OCI-LY7 (cell line): Measurements from ENCODE around the gene RNF150. TPM values are rescaled to one million over a fixed set of nuclear protein-coding genes. Genes with fewer than 3 reads are reported as not detected.
A peak's percentile ranks its signal among the peaks of the same experiment; 100 is the strongest.

Source experiments
- BruUV-seq: library from RNA; stranded (reverse); fragments of 400-500 nt; replicated peaks from 2 replicates; lab custom pipeline; 2021; lab: Mats Ljungman, UMichigan
- CTCF ChIA-PET: fragments of 300-600 bp; sonication (Branson Sonifier 250); formaldehyde crosslinking; loops from one replicate; lab custom pipeline; 2022; ENCODE audit warnings: antibody characterized with exemption; ENCODE audit not compliant: unreplicated experiment; lab: Charles Lee
- POLR2A ChIA-PET: fragments of 300-600 bp; sonication (Branson Sonifier 250); formaldehyde crosslinking; loops from one replicate; lab custom pipeline; 2022; ENCODE audit warnings: antibody characterized with exemption; lab: Charles Lee
- DNase-seq: peaks from one replicate; pipeline ENCODE4 v3.0.0-alpha.2; 2015; ENCODE audit warnings: low spot score
- H2AFZ ChIP-seq: fragments of 200-600 bp; sonication (generic), shearing (Covaris generic); 2 replicates; pipeline ENCODE4 v1.6.1; 2014; ENCODE audit warnings: mild to moderate bottlenecking, antibody characterized with exemption, low read length, moderate library complexity
- H3K27ac ChIP-seq: fragments of 200-600 bp; sonication (generic); 2 replicates; pipeline ENCODE4 v1.5.1; 2014; ENCODE audit warnings: mixed run types, low read depth, mild to moderate bottlenecking, moderate library complexity, low read length, inconsistent platforms; ENCODE audit not compliant: poor library complexity, severe bottlenecking
- H3K36me3 ChIP-seq: fragments of 200-600 bp; sonication (generic); 2 replicates; pipeline ENCODE4 v1.6.1; 2014; ENCODE audit warnings: mild to moderate bottlenecking, antibody characterized with exemption, low read length, moderate library complexity, mixed read lengths; ENCODE audit not compliant: insufficient read depth
- H3K4me1 ChIP-seq: fragments of 200-600 bp; sonication (generic); 2 replicates; pipeline ENCODE4 v1.5.1; 2014; ENCODE audit warnings: mild to moderate bottlenecking, low read length; ENCODE audit not compliant: insufficient read depth, poor library complexity, severe bottlenecking
- H3K4me2 ChIP-seq: fragments of 200-600 bp; sonication (generic); 2 replicates; pipeline ENCODE4 v1.6.1; 2014; ENCODE audit warnings: mild to moderate bottlenecking, low read length
- H3K4me3 ChIP-seq: fragments of 200-600 bp; sonication (generic); 2 replicates; pipeline ENCODE4 v1.5.1; 2014; ENCODE audit warnings: mild to moderate bottlenecking, low read depth, low read length; ENCODE audit not compliant: poor library complexity, severe bottlenecking
- H3K79me2 ChIP-seq: fragments of 200-600 bp; sonication (generic); 2 replicates; pipeline ENCODE4 v1.6.1; 2016; ENCODE audit warnings: low read depth, mild to moderate bottlenecking, low read length, moderate library complexity, mixed read lengths; ENCODE audit not compliant: insufficient read depth
- H3K9me2 ChIP-seq: fragments of 200-600 bp; sonication (generic); 2 replicates; pipeline ENCODE4 v1.6.1; 2016; ENCODE audit warnings: mild to moderate bottlenecking, low read length, mixed read lengths; ENCODE audit not compliant: insufficient read depth
- H3K9me3 ChIP-seq: fragments of 200-600 bp; sonication (generic); 2 replicates; pipeline ENCODE4 v1.6.1; 2014; ENCODE audit warnings: mild to moderate bottlenecking, mixed run types, low read length, mixed read lengths
- H4K20me1 ChIP-seq: fragments of 200-600 bp; sonication (generic); 2 replicates; pipeline ENCODE4 v1.6.1; 2014; ENCODE audit warnings: mild to moderate bottlenecking, antibody characterized with exemption, low read length, moderate library complexity, mixed read lengths; ENCODE audit not compliant: insufficient read depth
- CTCF ChIP-seq: fragments of 200-600 bp; sonication (generic); conservative IDR thresholded peaks from 2 replicates; pipeline ENCODE4 v1.5.1; 2014; ENCODE audit warnings: mild to moderate bottlenecking, antibody characterized with exemption, low read length, moderate library complexity, mixed read lengths
- EZH2phosphoT487 ChIP-seq: fragments of 200-600 bp; sonication (generic); IDR thresholded peaks from 2 replicates; pipeline ENCODE4 v1.6.1; 2018; ENCODE audit warnings: low read depth, borderline replicate concordance, mild to moderate bottlenecking, mixed run types, antibody characterized with exemption, low read length, moderate library complexity, mixed read lengths
- intact Hi-C: fragments of 100-400 bp; cut with micrococcal nuclease; formaldehyde crosslinking; loops from one replicate; pipeline ENCODE4 v1.10.0; 2022; ENCODE audit not compliant: unreplicated experiment
- total RNA-seq, 2 experiments: library from RNA; depleted of rRNA in 1 of 2; stranded (reverse); fragments of >200 nt in 1 of 2; shearing (Covaris generic) in 1 of 2; gene quantifications; 2 replicates each; pipeline ENCODE4 v1.2.3, GENCODE V29; 2014 to 2022

Gene RNF150
- total RNA-seq, 2 experiments from 2014 or later = not detected

DNA sequence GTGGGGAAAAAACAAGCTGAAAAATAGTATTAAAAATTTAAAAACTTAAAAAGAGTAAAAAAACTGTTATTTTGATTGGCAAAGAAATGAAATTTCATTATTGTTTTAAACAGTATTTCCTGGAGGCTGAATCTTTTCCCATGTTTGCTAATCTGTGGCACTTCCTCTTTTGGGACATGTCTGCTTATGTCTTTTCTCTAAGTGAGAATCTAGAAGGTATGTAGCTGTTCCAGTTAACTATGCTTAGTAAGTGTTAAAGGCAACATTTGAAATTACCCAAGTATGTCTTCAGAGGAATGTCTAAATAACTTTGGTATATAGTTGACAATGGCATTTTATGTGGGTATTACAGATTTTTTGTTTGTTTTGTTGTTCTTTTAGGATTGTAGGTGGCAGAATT lies 295.5 kb downstream of the RNF150 start:
- no TSS peak for BruUV-seq
- peaks cover 5% of the 10 kb centered on the region; the same call in 1 of the 2 replicates for H3K9me3 ChIP-seq
- no peaks in the 10 kb centered on the region for H3K36me3 ChIP-seq
- ChIA-PET POLR2A (interaction anchor here (0.5 to 1.6 kb wide), 2 partner anchors 35 to 117 kb away, joined by 3 to 4 read pairs; no protein-coding TSS in a partner anchor), CTCF (no interaction called here)
- intact Hi-C loops = no loop called here
- no peak overlapping the region for H3K27ac ChIP-seq
- no peak overlapping the region for H3K4me3 ChIP-seq
- no peaks in the 10 kb centered on the region for H3K9me2 ChIP-seq
- no peak overlapping the region for H2AFZ ChIP-seq
- peak; percentile 16 for DNase-seq
- no peaks in the 10 kb centered on the region for H3K79me2 ChIP-seq
- H3K4me1 ChIP-seq = peaks cover 7% of the 10 kb centered on the region
- no peaks in the 10 kb centered on the region for H4K20me1 ChIP-seq
- H3K4me2 ChIP-seq = no peak overlapping the region
- TF ChIP-seq EZH2phosphoT487 (no peak), CTCF (no peak)

GRCh38 chr4:140834839-140835495 lies 298.3 kb downstream of the RNF150 start:
- intact Hi-C loops = no loop called here
- CTCF ChIA-PET = no interaction called here
- Histone ChIP-seq H3K4me3 (no peak overlapping the region), H2AFZ (no peak overlapping the region), H3K27ac (no peak overlapping the region), H3K9me2 (no peaks in the 10 kb centered on the region), H3K4me1 (peaks cover 24% of the 10 kb centered on the region), H4K20me1 (no peaks in the 10 kb centered on the region), H3K9me3 (peaks cover 12% of the 10 kb centered on the region; the same call in 1 of the 2 replicates), H3K4me2 (no peak overlapping the region), H3K79me2 (no peaks in the 10 kb centered on the region), H3K36me3 (no peaks in the 10 kb centered on the region)
- BruUV-seq = no TSS peak
- POLR2A ChIA-PET = interaction anchor here (0.8 to 1.7 kb wide), 9 partner anchors 9 to 302 kb away, joined by 3 to 11 read pairs (median 4); no protein-coding TSS in a partner anchor
- DNase-seq = no peak
- no peak for TF ChIP-seq EZH2phosphoT487
- no peak for TF ChIP-seq CTCF

- no peaks in the 10 kb centered on the region for H4K20me1 ChIP-seq
- H3K4me3 ChIP-seq = no peak overlapping the region
- no peak for DNase-seq
- TF ChIP-seq EZH2phosphoT487 = no peak
- no peak for TF ChIP-seq CTCF
- no peak overlapping the region for H3K27ac ChIP-seq
- no TSS peak for BruUV-seq
- H3K9me2 ChIP-seq = no peaks in the 10 kb centered on the region
- POLR2A ChIA-PET = no interaction called here
- intact Hi-C loops = no loop called here
- no peak overlapping the region for H2AFZ ChIP-seq
- H3K79me2 ChIP-seq = no peaks in the 10 kb centered on the region
- no peak overlapping the region for H3K4me2 ChIP-seq
- CTCF ChIA-PET = no interaction called here
- 0 out of 2 replicates have a peak, but pooled peaks cover 4% of the 10 kb centered on the region for H3K36me3 ChIP-seq
- peaks cover 41% of the 10 kb centered on the region for H3K4me1 ChIP-seq
- H3K9me3 ChIP-seq = peaks cover 23% of the 10 kb centered on the region; the same call in 1 of the 2 replicates
These were observed 300.0 kb downstream of the RNF150 start for GRCh38 chr4:140833280-140833679.
